Measurements from ENCODE around the gene MPDU1.

The MPDU1 gene

GRCh38 chr17:7560172-7561027 is 23.3 kb upstream of the MPDU1 start:
- peak in 1 of 3 experiments; percentile 63 for DNase-seq (ENCODE audit: low read depth in 3 of 3)

- DNase-seq (ENCODE audit: low read depth in 3 of 3): peak; percentile 76 to 87 (median 78)
These were observed 22.6 kb upstream of the MPDU1 start for GRCh38 chr17:7561028-7561575.

- DNase-seq (ENCODE audit: low read depth in 3 of 3): peak; percentile 81 to 88 (median 85)
These were observed 22.0 kb upstream of the MPDU1 start, which contains the start of gene SENP3 for GRCh38 chr17:7561589-7562207. Gene SENP3 (plus strand): TSS chr17:7561919. CDS start chr17:7563077, 1,158 bp downstream.

- DNase-seq (ENCODE audit: low read depth in 3 of 3): no peak
These were observed 21.4 kb upstream of the MPDU1 start for GRCh38 chr17:7562208-7562605.

- DNase-seq (ENCODE audit: low read depth in 3 of 3): no peak
These were observed 20.4 kb upstream of the MPDU1 start for GRCh38 chr17:7563115-7563869.

- no peak for DNase-seq (ENCODE audit: low read depth in 3 of 3)
These were observed 14.1 kb upstream of the MPDU1 start for GRCh38 chr17:7569571-7569970.

- DNase-seq (ENCODE audit: low read depth in 3 of 3): no peak
These were observed 13.3 kb upstream of the MPDU1 start for GRCh38 chr17:7570351-7570750.

- DNase-seq (ENCODE audit: low read depth in 3 of 3): peak in 1 of 3 experiments; percentile 98
These were observed 11.4 kb upstream of the MPDU1 start for GRCh38 chr17:7572338-7572587.

GRCh38 chr17:7572588-7573323 is 10.9 kb upstream of the MPDU1 start:
- DNase-seq (ENCODE audit: low read depth in 3 of 3): peak in 2 of 3 experiments; percentile 99 to 100

- peak; percentile 81 to 88 (median 82) for DNase-seq (ENCODE audit: low read depth in 3 of 3)
These were observed 10.2 kb upstream of the MPDU1 start for GRCh38 chr17:7573324-7574080.

- DNase-seq (ENCODE audit: low read depth in 3 of 3): no peak
These were observed 9.3 kb upstream of the MPDU1 start for GRCh38 chr17:7574176-7574953.

- no peak for DNase-seq (ENCODE audit: low read depth in 3 of 3)
These were observed 8.2 kb upstream of the MPDU1 start for GRCh38 chr17:7575481-7575883.

GRCh38 chr17:7575959-7576358 is 7.7 kb upstream of the MPDU1 start:
- DNase-seq (ENCODE audit: low read depth in 3 of 3): no peak

- DNase-seq (ENCODE audit: low read depth in 3 of 3): no peak
These were observed 7.2 kb upstream of the MPDU1 start for GRCh38 chr17:7576432-7576937.

- DNase-seq (ENCODE audit: low read depth in 3 of 3): no peak
These were observed 6.1 kb upstream of the MPDU1 start for GRCh38 chr17:7577327-7578199.

GRCh38 chr17:7579001-7579833 is 4.4 kb upstream of the MPDU1 start, which contains the start of gene CD68:
Gene CD68 (plus strand): TSS chr17:7579638. CDS start chr17:7579678, 40 bp downstream.
- peak; percentile 61 to 76 (median 62) for DNase-seq (ENCODE audit: low read depth in 3 of 3)

GRCh38 chr17:7579834-7580603 is 3.6 kb upstream of the MPDU1 start:
- DNase-seq (ENCODE audit: low read depth in 3 of 3): peak in 1 of 3 experiments; percentile 57
